Activated CD8-positive, alpha-beta memory T cell treated with anti-CD3 and anti-CD28 coated beads for 4 hours (primary cell): Measurements from ENCODE around the gene CFDP1.
"Not testable (repeated sequence)": the region's sequence is repeated elsewhere in the genome, so short reads cannot be mapped to it uniquely, and the experiment has no call there.

Experiments
- DNase-seq, 2 donors: peaks; one replicate each; pipeline ENCODE4 v3.0.0-alpha.2; 2020; ENCODE audit warnings: low read depth in 2 of 2

Gene CFDP1

GRCh38 chr16:75432828-75433731, at the start of gene CFDP1:
Gene CFDP1 (minus strand): TSS chr16:75433503. CDS start chr16:75433352, 151 bp downstream.
- peak; percentile 89 to 92 for DNase-seq

GRCh38 chr16:75482434-75483205, 49.3 kb upstream of the CFDP1 start:
- no peak for DNase-seq

- no peak for DNase-seq
These were observed 48.2 kb upstream of the CFDP1 start for GRCh38 chr16:75481475-75481874.

GRCh38 chr16:75479421-75479990, 46.2 kb upstream of the CFDP1 start:
- DNase-seq = no peak

GRCh38 chr16:75478480-75479345, 45.4 kb upstream of the CFDP1 start:
- no peak for DNase-seq

GRCh38 chr16:75477680-75478473, 44.6 kb upstream of the CFDP1 start:
- no peak for DNase-seq

- no peak for DNase-seq
These were observed 43.5 kb upstream of the CFDP1 start for GRCh38 chr16:75476817-75477216.

GRCh38 chr16:75475420-75475847, 42.1 kb upstream of the CFDP1 start:
- DNase-seq = no peak

GRCh38 chr16:75472908-75473877, 39.9 kb upstream of the CFDP1 start:
- no peak for DNase-seq

GRCh38 chr16:75471723-75472633, 38.7 kb upstream of the CFDP1 start:
- no peak for DNase-seq

GRCh38 chr16:75466760-75467159, 33.5 kb upstream of the CFDP1 start:
- DNase-seq = no peak

GRCh38 chr16:75464122-75464918, 31.0 kb upstream of the CFDP1 start, which contains the start of gene TMEM170A:
Gene TMEM170A (minus strand): TSS chr16:75464689. CDS start chr16:75464600, 89 bp downstream.
- peak; percentile 94 to 97 for DNase-seq

- DNase-seq = not testable (repeated sequence)
These were observed 30.3 kb upstream of the CFDP1 start for GRCh38 chr16:75463389-75464121.

GRCh38 chr16:75462806-75463205, 29.5 kb upstream of the CFDP1 start:
- no peak for DNase-seq

- DNase-seq = no peak
These were observed 28.3 kb upstream of the CFDP1 start for GRCh38 chr16:75461575-75461974.

GRCh38 chr16:75460446-75460845, 27.1 kb upstream of the CFDP1 start:
- no peak for DNase-seq

- no peak for DNase-seq
These were observed 26.4 kb upstream of the CFDP1 start for GRCh38 chr16:75459691-75460090.
